NT2/D1 (cell line): Measurements from ENCODE around the gene CASQ2.

Experiments
- DNase-seq: peaks from one replicate; pipeline ENCODE4 v3.0.0-alpha.2; 2011; ENCODE audit warnings: low read depth, low spot score
- H3K27me3 ChIP-seq: 2 replicates; pipeline ENCODE4 v1.6.0; 2011; ENCODE audit warnings: mild to moderate bottlenecking; ENCODE audit not compliant: insufficient read length, insufficient read depth
- H3K36me3 ChIP-seq: 2 replicates; pipeline ENCODE4 v1.6.1; 2011; ENCODE audit warnings: mild to moderate bottlenecking, low read length, mixed read lengths; ENCODE audit not compliant: insufficient read depth, insufficient read length
- H3K4me1 ChIP-seq: 2 replicates; pipeline ENCODE4 v1.5.1; 2011; ENCODE audit not compliant: insufficient read depth, insufficient read length
- H3K4me3 ChIP-seq: 2 replicates; pipeline ENCODE4 v1.5.1; 2011; ENCODE audit warnings: low read depth; ENCODE audit not compliant: insufficient read length
- H3K9ac ChIP-seq: 2 replicates; pipeline ENCODE4 v1.6.0; 2011; ENCODE audit warnings: low read depth; ENCODE audit not compliant: insufficient read length
- H3K9me3 ChIP-seq: 2 replicates; pipeline ENCODE4 v1.5.1; 2011; ENCODE audit warnings: mild to moderate bottlenecking, low read length; ENCODE audit not compliant: insufficient read depth
- SUZ12 ChIP-seq: IDR thresholded peaks from 2 replicates; pipeline ENCODE4 v1.6.1; 2011; ENCODE audit not compliant: insufficient read length, insufficient read depth; ENCODE audit errors: extremely low read depth
- YY1 ChIP-seq: IDR thresholded peaks from 2 replicates; pipeline ENCODE4 v1.6.1; 2011; ENCODE audit not compliant: insufficient read length, insufficient read depth
- ZNF274 ChIP-seq: IDR thresholded peaks from 2 replicates; pipeline ENCODE4 v1.6.1; 2011; ENCODE audit warnings: mild to moderate bottlenecking, low read depth, low read length

CASQ2 gene

DNA sequence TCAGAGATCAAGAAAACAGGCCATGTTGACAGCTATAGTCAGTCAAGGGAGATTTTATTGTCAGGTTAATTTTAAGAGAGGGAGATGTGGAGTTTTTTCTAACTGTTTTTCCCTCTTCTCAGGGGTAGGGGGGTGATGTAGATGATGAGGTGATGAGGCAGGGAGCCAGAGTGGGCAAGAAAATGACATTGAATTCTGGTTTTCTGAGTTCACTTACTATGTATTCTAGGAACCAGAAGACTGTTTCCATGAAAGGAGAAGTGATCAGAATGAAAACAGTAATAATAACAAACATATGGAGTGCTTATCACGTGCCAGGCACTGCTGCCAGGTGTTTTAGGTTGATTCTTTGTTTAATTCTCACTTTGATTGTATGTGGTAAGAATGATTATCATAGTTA is 40.2 kb downstream of the CASQ2 start:
- Histone ChIP-seq H3K36me3 (no peaks in the 10 kb centered on the region), H3K9ac (no peak overlapping the region), H3K4me3 (no peak overlapping the region), H3K4me1 (no peaks in the 10 kb centered on the region), H3K27me3 (no peaks in the 10 kb centered on the region), H3K9me3 (no peaks in the 10 kb centered on the region)
- TF ChIP-seq ZNF274 (no peak), YY1 (no peak), SUZ12 (no peak)
- DNase-seq, result no peak

DNA sequence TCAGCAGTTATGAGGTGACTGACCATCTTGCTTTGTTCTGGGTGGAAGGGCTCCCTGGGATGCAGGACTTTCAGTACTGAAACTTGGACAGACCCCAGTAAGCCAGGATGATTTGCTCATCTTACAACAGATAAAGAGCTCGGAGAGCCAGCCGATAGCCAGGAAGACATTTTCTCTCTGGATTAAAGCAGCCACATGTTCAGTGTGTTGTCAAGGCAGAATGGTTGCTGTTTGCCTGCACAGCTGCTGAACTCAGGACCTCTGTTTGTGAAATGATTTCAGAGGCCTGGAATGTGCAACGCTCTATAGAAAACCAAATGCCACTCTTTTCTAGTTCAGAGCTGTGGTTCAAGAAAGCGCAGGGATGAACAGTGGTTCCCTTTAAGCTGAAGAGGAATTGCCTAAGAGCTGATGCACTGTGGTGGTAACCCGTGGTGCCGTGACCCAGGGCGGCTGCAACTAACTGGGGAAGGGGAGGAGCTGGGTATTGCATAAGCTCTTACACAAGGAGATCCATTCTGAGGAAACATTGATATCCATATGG is 40.7 kb downstream of the CASQ2 start:
- no peak for DNase-seq

DNA sequence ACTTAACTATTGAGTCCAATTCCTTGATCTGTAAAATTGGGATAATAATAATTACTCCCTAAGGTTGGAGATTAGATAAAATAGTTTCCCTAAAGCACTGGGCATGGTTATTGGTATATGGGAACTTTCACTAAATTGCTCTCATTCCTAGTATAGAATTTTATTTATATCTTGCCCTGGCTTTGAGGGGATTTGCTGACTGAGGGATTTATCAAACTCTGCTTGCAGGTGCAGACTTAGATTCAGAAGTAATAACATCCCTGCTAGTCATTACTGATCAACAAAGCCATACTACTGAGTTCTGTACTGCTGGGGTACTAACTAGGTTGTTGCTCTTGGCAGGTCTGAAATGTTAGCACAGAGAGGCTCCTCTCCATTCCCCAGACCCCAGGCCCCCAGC is 41.9 kb downstream of the CASQ2 start:
- Histone ChIP-seq H3K9ac (no peak overlapping the region), H3K36me3 (no peaks in the 10 kb centered on the region), H3K27me3 (no peaks in the 10 kb centered on the region), H3K4me3 (no peak overlapping the region), H3K9me3 (no peaks in the 10 kb centered on the region), H3K4me1 (no peaks in the 10 kb centered on the region)
- TF ChIP-seq ZNF274 (no peak), YY1 (no peak), SUZ12 (no peak)
- no peak for DNase-seq

More for the DNA sequence above, 40.7 kb downstream of the CASQ2 start:
- no peaks in the 10 kb centered on the region for H3K36me3 ChIP-seq
- H3K27me3 ChIP-seq, result no peaks in the 10 kb centered on the region
- H3K4me3 ChIP-seq, result no peak overlapping the region
- no peaks in the 10 kb centered on the region for H3K9me3 ChIP-seq
- H3K9ac ChIP-seq, result no peak overlapping the region
- no peaks in the 10 kb centered on the region for H3K4me1 ChIP-seq
- TF ChIP-seq ZNF274, result no peak
- TF ChIP-seq SUZ12, result no peak
- no peak for TF ChIP-seq YY1

DNA sequence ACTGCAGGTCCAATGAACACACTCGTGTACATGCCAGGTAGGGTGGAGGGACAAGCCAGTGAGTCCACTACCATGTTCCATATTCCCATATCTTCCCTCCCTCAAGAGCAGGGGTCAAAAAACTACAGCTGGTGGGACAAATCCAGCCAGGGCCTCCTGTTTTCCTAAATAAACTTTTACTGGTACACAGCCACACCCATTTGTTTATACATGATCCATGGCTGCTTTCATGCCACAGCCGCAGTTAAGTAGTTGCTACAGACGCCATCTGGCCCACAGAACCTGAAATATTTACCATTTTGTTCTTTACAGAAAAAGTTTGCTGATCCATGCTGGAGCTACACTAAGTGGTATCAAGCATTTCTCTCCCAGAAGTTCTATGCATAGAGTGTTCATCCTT is 42.4 kb downstream of the CASQ2 start:
- no peaks in the 10 kb centered on the region for H3K27me3 ChIP-seq
- no peaks in the 10 kb centered on the region for H3K4me1 ChIP-seq
- no peak overlapping the region for H3K9ac ChIP-seq
- no peaks in the 10 kb centered on the region for H3K9me3 ChIP-seq
- H3K4me3 ChIP-seq, result no peak overlapping the region
- TF ChIP-seq SUZ12 (no peak), ZNF274 (no peak), YY1 (no peak)
- DNase-seq, result no peak
- H3K36me3 ChIP-seq, result no peaks in the 10 kb centered on the region

- Histone ChIP-seq H3K4me3 (no peak overlapping the region), H3K27me3 (no peaks in the 10 kb centered on the region), H3K9ac (no peak overlapping the region), H3K36me3 (no peaks in the 10 kb centered on the region), H3K9me3 (no peaks in the 10 kb centered on the region), H3K4me1 (no peaks in the 10 kb centered on the region)
- no peak for DNase-seq
- TF ChIP-seq YY1, result no peak
- no peak for TF ChIP-seq SUZ12
- TF ChIP-seq ZNF274, result no peak
These were observed 42.9 kb downstream of the CASQ2 start for GRCh38 chr1:115725600-115725999.

DNA sequence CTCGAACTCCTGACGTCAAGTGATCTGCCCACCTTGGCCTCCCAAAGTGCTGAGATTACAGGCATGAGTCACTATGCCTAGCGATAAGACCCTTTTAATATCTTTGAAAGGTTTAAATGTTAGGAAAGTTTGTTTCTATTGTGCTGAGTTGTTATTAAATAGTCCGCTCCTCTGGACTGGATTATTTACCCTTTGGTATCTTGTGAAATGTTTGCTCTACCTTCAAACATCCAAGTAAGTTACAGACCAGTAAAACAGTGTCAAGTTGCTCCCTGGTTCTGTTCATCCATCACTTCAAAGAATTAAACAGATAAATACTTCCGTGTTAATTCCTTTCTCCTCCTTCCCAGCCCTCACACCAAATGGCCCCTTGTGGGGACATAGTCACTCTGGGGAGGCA is 44.8 kb downstream of the CASQ2 start:
- no peak for DNase-seq
- no peaks in the 10 kb centered on the region for H3K4me1 ChIP-seq
- no peak for TF ChIP-seq SUZ12
- H3K9ac ChIP-seq, result no peak overlapping the region
- H3K9me3 ChIP-seq, result no peaks in the 10 kb centered on the region
- no peak overlapping the region for H3K4me3 ChIP-seq
- no peaks in the 10 kb centered on the region for H3K36me3 ChIP-seq
- H3K27me3 ChIP-seq, result no peaks in the 10 kb centered on the region

GRCh38 chr1:115722221-115722620 is 46.3 kb downstream of the CASQ2 start:
- Histone ChIP-seq H3K27me3 (no peaks in the 10 kb centered on the region), H3K9me3 (no peaks in the 10 kb centered on the region), H3K4me3 (no peak overlapping the region), H3K36me3 (no peaks in the 10 kb centered on the region), H3K4me1 (no peaks in the 10 kb centered on the region), H3K9ac (no peak overlapping the region)
- no peak for DNase-seq
- TF ChIP-seq YY1, result no peak
- TF ChIP-seq ZNF274, result no peak
- no peak for TF ChIP-seq SUZ12

- no peak for DNase-seq
- no peak overlapping the region for H3K9ac ChIP-seq
- TF ChIP-seq ZNF274 (no peak), SUZ12 (no peak), YY1 (no peak)
- H3K36me3 ChIP-seq, result no peaks in the 10 kb centered on the region
- H3K27me3 ChIP-seq, result no peaks in the 10 kb centered on the region
- no peak overlapping the region for H3K4me3 ChIP-seq
- H3K9me3 ChIP-seq, result no peaks in the 10 kb centered on the region
- no peaks in the 10 kb centered on the region for H3K4me1 ChIP-seq
These were observed 49.2 kb downstream of the CASQ2 start for GRCh38 chr1:115719285-115719684.
